H1 (cell line): ENCODE data around the gene TMEM229B. TPM values are rescaled to one million over a fixed set of nuclear protein-coding genes. Genes with fewer than 3 reads are reported as not detected.

ENCODE experiments used
- BRCA1 ChIP-seq: IDR thresholded peaks from 2 replicates; pipeline ENCODE4 v1.6.1; 2012; ENCODE audit warnings: low read depth, low read length, improper control_type of control experiment
- CTBP2 ChIP-seq: IDR thresholded peaks from 2 replicates; pipeline ENCODE4 v1.7.0; 2011; ENCODE audit warnings: borderline replicate concordance, mild to moderate bottlenecking, moderate library complexity, mixed read lengths, low read length; ENCODE audit not compliant: insufficient read depth, insufficient read length
- RAD21 ChIP-seq, 2 experiments: IDR thresholded peaks in 1 of 2; conservative IDR thresholded peaks in 1 of 2; 2 replicates each; pipeline ENCODE4 v1.6.1; 2011; ENCODE audit warnings: low read depth in 2 of 2, low read length in 2 of 2, improper control_type of control experiment in 1 of 2, inconsistent platforms in 1 of 2, mild to moderate bottlenecking in 1 of 2, moderate library complexity in 1 of 2
- TEAD4 ChIP-seq: IDR thresholded peaks from 2 replicates; pipeline ENCODE4 v1.6.1; 2012; ENCODE audit warnings: low read depth, low read length, inconsistent platforms, mixed read lengths
- ZNF274 ChIP-seq: IDR thresholded peaks from 2 replicates; pipeline ENCODE4 v1.7.0; 2012; ENCODE audit warnings: low read length, borderline replicate concordance; ENCODE audit errors: extremely low read depth
- polyA plus RNA-seq, 7 experiments: library from polyadenylated mRNA; depleted of rRNA in 3 of 7; stranded (reverse) in 5 of 7; unstranded in 2 of 7; fragments of >200 nt in 5 of 7; fragments of 200-250 nt in 2 of 7; gene quantifications; 1 replicate in 5 of 7; 2 replicates in 1 of 7; 4 replicates in 1 of 7; pipeline versions ENCODE4 v1.2.1 to v1.2.3, GENCODE V29; 2011 to 2013; ENCODE audit warnings: missing spikeins in 2 of 7, mixed read lengths in 2 of 7
- total RNA-seq: library from RNA; stranded (reverse); fragmentation: NEBNext Ultra II Directional; extraction: Animal tissue kit (Norgen Biotek cat#: 25700); gene quantifications from 2 replicates; pipeline ENCODE4 v1.2.1, GENCODE V29; 2021

The TMEM229B gene
- total and polyA plus RNA-seq, 2 of the 8 experiments (the other 6 are each of a cell fraction or from before 2014, with no cell fraction given): 0.73 to 0.85 TPM

GRCh38 chr14:67424539-67424938 is 64.0 kb downstream of the TMEM229B start (continued):
- TF ChIP-seq CTBP2: no peak
- no peak for TF ChIP-seq BRCA1
- TF ChIP-seq ZNF274: no peak
- no peak for TF ChIP-seq RAD21 (IDR thresholded peaks at IDR 0.05 in 1 of 2, conservative IDR thresholded peaks at IDR 0.05 in 1 of 2; ENCODE audit: low read depth in 2 of 2, low read length in 2 of 2)
- TF ChIP-seq TEAD4: no peak
